H9 (cell line): ENCODE measurements around the gene CACNA1I. TPM values are rescaled to one million over a fixed set of nuclear protein-coding genes. Genes with fewer than 3 reads are reported as not detected.

Source experiments
- DNase-seq: peaks from one replicate; pipeline ENCODE4 v3.0.0-alpha.2; 2017
- H2AFZ ChIP-seq: one replicate; pipeline ENCODE4 v1.6.1; 2013; ENCODE audit warnings: mild to moderate bottlenecking, low read length, control low read depth, moderate library complexity
- H2AK5ac ChIP-seq: 2 replicates; pipeline ENCODE4 v1.6.1; 2013; ENCODE audit warnings: low read length, control low read depth, mixed read lengths; ENCODE audit not compliant: insufficient read length
- H2BK120ac ChIP-seq: one replicate; pipeline ENCODE4 v1.6.1; 2013; ENCODE audit warnings: low read depth, mild to moderate bottlenecking, low read length, control low read depth, inconsistent platforms; ENCODE audit not compliant: poor library complexity, severe bottlenecking
- H2BK12ac ChIP-seq: 2 replicates; pipeline ENCODE4 v1.6.1; 2013; ENCODE audit warnings: low read length, control low read depth, mixed read lengths, low read depth; ENCODE audit not compliant: insufficient read length
- H2BK15ac ChIP-seq: 2 replicates; pipeline ENCODE4 v1.6.1; 2013; ENCODE audit warnings: low read depth, low read length, control low read depth
- H2BK20ac ChIP-seq: one replicate; pipeline ENCODE4 v1.6.1; 2013; ENCODE audit warnings: low read depth, mild to moderate bottlenecking, low read length, control low read depth, inconsistent platforms; ENCODE audit not compliant: poor library complexity, severe bottlenecking
- H2BK5ac ChIP-seq: 2 replicates; pipeline ENCODE4 v1.6.1; 2013; ENCODE audit warnings: low read length, control low read depth, mixed read lengths; ENCODE audit not compliant: insufficient read length
- H3K14ac ChIP-seq: 2 replicates; pipeline ENCODE4 v1.6.1; 2013; ENCODE audit warnings: low read length, control low read depth; ENCODE audit not compliant: insufficient read depth
- H3K18ac ChIP-seq: 2 replicates; pipeline ENCODE4 v1.6.1; 2013; ENCODE audit warnings: low read depth, mild to moderate bottlenecking, mixed read lengths, low read length, control low read depth; ENCODE audit not compliant: insufficient read length
- H3K23ac ChIP-seq: 2 replicates; pipeline ENCODE4 v1.6.1; 2013; ENCODE audit warnings: low read length, control low read depth, mixed read lengths, low read depth; ENCODE audit not compliant: insufficient read length
- H3K23me2 ChIP-seq: 2 replicates; pipeline ENCODE4 v1.6.1; 2013; ENCODE audit warnings: low read depth, mild to moderate bottlenecking, mixed read lengths, low read length, control low read depth; ENCODE audit not compliant: insufficient read length, poor library complexity, severe bottlenecking
- H3K27ac ChIP-seq: 2 replicates; pipeline ENCODE4 v1.5.1; 2013; ENCODE audit warnings: low read length, control low read depth, mixed read lengths, low read depth; ENCODE audit not compliant: insufficient read length
- H3K27me3 ChIP-seq: 2 replicates; pipeline ENCODE4 v1.6.1; 2013; ENCODE audit warnings: low read length, control low read depth, inconsistent platforms; ENCODE audit not compliant: insufficient read depth
- H3K4ac ChIP-seq: 2 replicates; pipeline ENCODE4 v1.6.1; 2013; ENCODE audit warnings: low read depth, mild to moderate bottlenecking, control low read depth, inconsistent platforms, low read length, moderate library complexity
- H3K4me1 ChIP-seq: 2 replicates; pipeline ENCODE4 v1.6.1; 2013; ENCODE audit warnings: low read length, control low read depth, inconsistent platforms; ENCODE audit not compliant: insufficient read depth
- H3K4me2 ChIP-seq: 2 replicates; pipeline ENCODE4 v1.6.1; 2013; ENCODE audit warnings: low read length, control low read depth, mixed read lengths; ENCODE audit not compliant: insufficient read length, insufficient read depth
- H3K56ac ChIP-seq: 2 replicates; pipeline ENCODE4 v1.6.1; 2013; ENCODE audit warnings: low read depth, mild to moderate bottlenecking, mixed read lengths, low read length, control low read depth; ENCODE audit not compliant: insufficient read length
- H3K79me1 ChIP-seq: 2 replicates; pipeline ENCODE4 v1.6.1; 2013; ENCODE audit warnings: low read depth, mild to moderate bottlenecking, moderate library complexity, low read length, control low read depth, inconsistent platforms; ENCODE audit not compliant: insufficient read depth, poor library complexity, severe bottlenecking
- H3K79me2 ChIP-seq: 2 replicates; pipeline ENCODE4 v1.6.1; 2013; ENCODE audit warnings: low read length, control low read depth, inconsistent platforms; ENCODE audit not compliant: insufficient read depth
- H3K9ac ChIP-seq: 2 replicates; pipeline ENCODE4 v1.6.1; 2013; ENCODE audit warnings: low read length, control low read depth, mixed read lengths; ENCODE audit not compliant: insufficient read length; ENCODE audit errors: extremely low read depth
- H3K9me3 ChIP-seq: one replicate; pipeline ENCODE4 v1.6.1; 2013; ENCODE audit warnings: low read depth, low read length, inconsistent platforms; ENCODE audit not compliant: control insufficient read depth
- H3T11ph ChIP-seq: one replicate; pipeline ENCODE4 v1.6.1; 2013; ENCODE audit warnings: mild to moderate bottlenecking, low read length, control low read depth, inconsistent platforms
- H4K20me1 ChIP-seq: one replicate; pipeline ENCODE4 v1.6.1; 2013; ENCODE audit not compliant: control insufficient read depth, insufficient read length, insufficient read depth
- H4K5ac ChIP-seq: 2 replicates; pipeline ENCODE4 v1.6.1; 2013; ENCODE audit warnings: low read depth, mild to moderate bottlenecking, mixed read lengths, low read length, control low read depth; ENCODE audit not compliant: insufficient read length
- H4K8ac ChIP-seq: replicated peaks from 2 replicates; pipeline ENCODE4 v1.6.1; 2013; ENCODE audit warnings: low read length, control low read depth, mixed read lengths, low read depth; ENCODE audit not compliant: insufficient read length
- H4K91ac ChIP-seq: 2 replicates; pipeline ENCODE4 v1.6.1; 2013; ENCODE audit warnings: low read depth, mild to moderate bottlenecking, moderate library complexity, mixed read lengths, low read length, control low read depth; ENCODE audit not compliant: insufficient read length
- H3K27ac Mint-ChIP-seq, 3 experiments: 2 replicates in 2 of 3; 3 replicates in 1 of 3; pipeline ENCODE4 v1.8.0; 2020 to 2021; ENCODE audit warnings: mixed read lengths in 3 of 3, mild to moderate bottlenecking in 1 of 3, moderate library complexity in 1 of 3
- H3K27me3 Mint-ChIP-seq: 2 replicates; pipeline ENCODE4 v1.8.0; 2021; ENCODE audit warnings: low read depth, mild to moderate bottlenecking, moderate library complexity, mixed read lengths
- H3K36me3 Mint-ChIP-seq, 3 experiments: 2 replicates in 2 of 3; 3 replicates in 1 of 3; pipeline ENCODE4 v1.8.0; 2020 to 2021; ENCODE audit warnings: low read depth in 3 of 3, mixed read lengths in 3 of 3; ENCODE audit not compliant: insufficient read depth in 1 of 3
- H3K4me1 Mint-ChIP-seq, 2 experiments: 2 replicates each; pipeline ENCODE4 v1.8.0; 2020; ENCODE audit warnings: mixed read lengths in 2 of 2
- H3K4me3 Mint-ChIP-seq, 2 experiments: 2 replicates in 1 of 2; 3 replicates in 1 of 2; pipeline ENCODE4 v1.8.0; 2020 to 2021; ENCODE audit warnings: mild to moderate bottlenecking in 2 of 2, mixed read lengths in 2 of 2, moderate library complexity in 1 of 2
- H3K9me3 Mint-ChIP-seq, 2 experiments: 2 replicates in 1 of 2; 3 replicates in 1 of 2; pipeline ENCODE4 v1.8.0; 2020; ENCODE audit warnings: mild to moderate bottlenecking in 2 of 2, mixed read lengths in 2 of 2, moderate library complexity in 1 of 2
- CTCF ChIP-seq: fragments of 200-600 bp; sonication (generic); conservative IDR thresholded peaks from 3 replicates; pipeline ENCODE4 v1.8.0; 2021; ENCODE audit warnings: antibody characterized with exemption, mild to moderate bottlenecking
- WGBS: extraction: QIAGEN DNeasy Blood & Tissue Kit; methylation state at CpG from one replicate; pipeline ENCODE4 v1.1.7; 2013; ENCODE audit warnings: missing lambda C conversion rate, low lambda C conversion rate, mixed read lengths; ENCODE audit not compliant: insufficient read length; ENCODE audit errors: extremely low coverage; 5-methylcytosine and 5-hydroxymethylcytosine counted together
- total RNA-seq: library from RNA; stranded (reverse); gene quantifications from 2 replicates; pipeline ENCODE4 v1.2.1, GENCODE V29; 2021

CACNA1I gene
- total RNA-seq, 1 experiment from 2014 or later = 0.50 TPM

- Histone ChIP-seq H2BK15ac (no peak overlapping the region), H3K27me3 (no peaks in the 10 kb centered on the region), H3K79me1 (no peaks in the 10 kb centered on the region), H4K8ac (no peak overlapping the region), H2AK5ac (no peak overlapping the region), H3K79me2 (no peaks in the 10 kb centered on the region), H2BK120ac (no peak overlapping the region), H2BK12ac (no peak overlapping the region), H3K18ac (no peak overlapping the region), H3K23me2 (no peaks in the 10 kb centered on the region), H2AFZ (no peak overlapping the region), H3K56ac (no peak overlapping the region), H3K27ac (no peak overlapping the region), H2BK5ac (no peak overlapping the region), H3K9me3 (no peaks in the 10 kb centered on the region), H3K4ac (no peak overlapping the region), H3K9ac (no peak overlapping the region), H4K5ac (no peak overlapping the region), H2BK20ac (no peak overlapping the region), H3K4me2 (no peak overlapping the region), H4K91ac (no peak overlapping the region), H3K14ac (no peak overlapping the region), H3K4me1 (no peaks in the 10 kb centered on the region), H3K23ac (no peak overlapping the region), H4K20me1 (no peaks in the 10 kb centered on the region), H3T11ph (no peak overlapping the region)
- Mint-ChIP-seq H3K27ac (no peak overlapping the region), H3K9me3 (peaks cover 0 to 4% of the 10 kb centered on the region in 2 experiments; a peak in 3 of 5 replicates), H3K4me1 (peaks cover 8 to 17% of the 10 kb centered on the region in 2 experiments), H3K27me3 (peaks cover 36% of the 10 kb centered on the region), H3K4me3 (no peak overlapping the region), H3K36me3 (no peaks in the 10 kb centered on the region; a peak in 1 of 7 replicates)
- DNase-seq = no peak
- TF ChIP-seq CTCF = no peak
- WGBS = no CpG with 5 or more reads among the region's 6 CpGs
Measured at GRCh38 chr22:39580795-39581194, 10.2 kb downstream of the CACNA1I start.
